Activated CD8-positive, alpha-beta T cell treated with anti-CD3 and anti-CD28 coated beads for 36 hours (primary cell): Measurements from ENCODE around the gene LRWD1. TPM values are rescaled to one million over a fixed set of nuclear protein-coding genes. Genes with fewer than 3 reads are reported as not detected.

Experiments used
- ATAC-seq: fragments of 200-7000 bp; cut with Tn5 transposase; one replicate; pipeline ENCODE4 v1.10.0; 2021; ENCODE audit warnings: mild to moderate bottlenecking, moderate library complexity
- CTCF ChIA-PET: fragments of 350-600 bp; sonication (Branson Sonifier 250); formaldehyde crosslinking; loops from one replicate; lab custom pipeline; 2021; ENCODE audit warnings: antibody characterized with exemption; lab: Charles Lee
- POLR2A ChIA-PET: fragments of 350-600 bp; sonication (Branson Sonifier 250); formaldehyde crosslinking; loops from one replicate; lab custom pipeline; 2021; ENCODE audit warnings: antibody characterized with exemption; lab: Charles Lee
- DNase-seq: peaks from one replicate; pipeline ENCODE4 v3.0.0-alpha.2; 2020
- H3K27ac Mint-ChIP-seq: one replicate; pipeline ENCODE4 v1.8.0; 2021; ENCODE audit warnings: mild to moderate bottlenecking, mixed read lengths
- H3K27me3 Mint-ChIP-seq: one replicate; pipeline ENCODE4 v1.8.0; 2021; ENCODE audit warnings: mixed read lengths
- H3K36me3 Mint-ChIP-seq: one replicate; pipeline ENCODE4 v1.8.0; 2021; ENCODE audit warnings: low read depth, mixed read lengths
- H3K4me1 Mint-ChIP-seq: one replicate; pipeline ENCODE4 v1.8.0; 2021; ENCODE audit warnings: low read depth, mixed read lengths
- H3K4me3 Mint-ChIP-seq: one replicate; pipeline ENCODE4 v1.8.0; 2021; ENCODE audit warnings: mild to moderate bottlenecking, moderate library complexity, mixed read lengths
- H3K9me3 Mint-ChIP-seq: one replicate; pipeline ENCODE4 v1.8.0; 2021; ENCODE audit warnings: mixed read lengths
- CTCF ChIP-seq: fragments of 200-600 bp; IDR thresholded peaks from one replicate; pipeline ENCODE4 v1.8.0; 2022; ENCODE audit warnings: antibody characterized with exemption, mild to moderate bottlenecking
- intact Hi-C: fragments of 100-400 bp; cut with micrococcal nuclease; formaldehyde crosslinking; loops from one replicate; pipeline ENCODE4 v1.10.0; 2022
- total RNA-seq, 2 experiments: library from RNA; stranded (reverse); gene quantifications; one replicate each; pipeline ENCODE4 v1.2.3, GENCODE V29; 2021

The LRWD1 gene
- total RNA-seq, 2 experiments from 2014 or later: 12.3 to 12.7 TPM

GRCh38 chr7:102431617-102432298 is 33.0 kb upstream of the LRWD1 start:
- Mint-ChIP-seq H3K4me1 (peaks cover 52% of the 10 kb centered on the region), H3K9me3 (no peaks in the 10 kb centered on the region), H3K4me3 (peak overlapping the region; percentile 70), H3K27ac (peak overlapping the region; percentile 95), H3K27me3 (no peaks in the 10 kb centered on the region), H3K36me3 (peaks cover 15% of the 10 kb centered on the region)
- DNase-seq: peak; percentile 66
- intact Hi-C loops: no loop called here
- ATAC-seq: peak; percentile 50
- TF ChIP-seq CTCF: no peak
- ChIA-PET POLR2A (interaction anchor here (0.6 to 12.1 kb wide), 5 partner anchors 8 to 38 kb away, joined by 3 to 147 read pairs (median 4); partner anchors contain the start of gene PRKRIP1), CTCF (interaction anchor here (1.3 to 1.7 kb wide), 2 partner anchors 19 to 27 kb away, joined by 5 to 8 read pairs; no protein-coding TSS in a partner anchor)

- CTCF ChIA-PET: interaction anchor here (1.3 to 1.8 kb wide), 4 partner anchors 20 to 37 kb away, joined by 3 to 9 read pairs (median 6); partner anchors contain the start of gene PRKRIP1
- Mint-ChIP-seq H3K9me3 (no peaks in the 10 kb centered on the region), H3K36me3 (peaks cover 11% of the 10 kb centered on the region), H3K27ac (peak overlapping the region; percentile 95), H3K4me1 (peaks cover 47% of the 10 kb centered on the region), H3K4me3 (peak overlapping the region; percentile 70), H3K27me3 (no peaks in the 10 kb centered on the region)
- TF ChIP-seq CTCF: no peak
- ATAC-seq (peak; percentile 29), DNase-seq (peak; percentile 46)
- POLR2A ChIA-PET: interaction anchor here (0.6 to 12.1 kb wide), 6 partner anchors 9 to 39 kb away, joined by 3 to 147 read pairs (median 4); partner anchors contain the start of gene PRKRIP1
- intact Hi-C loops: no loop called here
Observed at GRCh38 chr7:102432442-102433218, 32.2 kb upstream of the LRWD1 start.

- intact Hi-C loops: no loop called here
- H3K27ac Mint-ChIP-seq: peak within 1 kb of the TSS; percentile 95
- ATAC-seq (peak; percentile 62), DNase-seq (peak; percentile 87)
- H3K4me1 Mint-ChIP-seq: peaks cover 42% of the 10 kb centered on the region
- ChIA-PET CTCF (interaction anchor here (1.3 to 2.1 kb wide), 5 partner anchors 19 to 37 kb away, joined by 3 to 10 read pairs (median 8); partner anchors contain the start of gene PRKRIP1), POLR2A (interaction anchor here (0.6 to 12.1 kb wide), 6 partner anchors 8 to 38 kb away, joined by 4 to 147 read pairs (median 4); partner anchors contain the start of gene PRKRIP1)
- H3K36me3 Mint-ChIP-seq: peaks cover 11% of the 10 kb centered on the region
- H3K9me3 Mint-ChIP-seq: no peaks in the 10 kb centered on the region
- no peaks in the 10 kb centered on the region for H3K27me3 Mint-ChIP-seq
- TF ChIP-seq CTCF: no peak
- peak within 1 kb of the TSS; percentile 79 for H3K4me3 Mint-ChIP-seq
Observed at GRCh38 chr7:102433219-102434038, 31.4 kb upstream of the LRWD1 start, which contains the start of gene ORAI2. Gene ORAI2 (plus strand): TSS chr7:102433575. CDS start chr7:102438957, 5,382 bp downstream.

- no peaks in the 10 kb centered on the region for H3K27me3 Mint-ChIP-seq
- H3K27ac Mint-ChIP-seq: peak overlapping the region; percentile 79
- ATAC-seq (peak; percentile 18), DNase-seq (peak; percentile 37)
- ChIA-PET POLR2A (interaction anchor here (0.6 to 12.1 kb wide), 5 partner anchors 8 to 39 kb away, joined by 4 to 147 read pairs (median 4); no protein-coding TSS in a partner anchor), CTCF (interaction anchor here (1.3 to 2.1 kb wide), 4 partner anchors 20 to 33 kb away, joined by 3 to 10 read pairs (median 7); no protein-coding TSS in a partner anchor)
- no peak for TF ChIP-seq CTCF
- no peaks in the 10 kb centered on the region for H3K9me3 Mint-ChIP-seq
- peak overlapping the region; percentile 79 for H3K4me3 Mint-ChIP-seq
- peaks cover 39% of the 10 kb centered on the region for H3K4me1 Mint-ChIP-seq
- H3K36me3 Mint-ChIP-seq: peaks cover 11% of the 10 kb centered on the region
- intact Hi-C loops: no loop called here
Observed at GRCh38 chr7:102434039-102434486, 30.7 kb upstream of the LRWD1 start.
